Transverse colon (tissue), 4 donors: Measurements from ENCODE around the gene SETD9. TPM values are rescaled to one million over a fixed set of nuclear protein-coding genes. Genes with fewer than 3 reads are reported as not detected.

ENCODE experiments used
- DNase-seq: peaks from one replicate; pipeline ENCODE4 v3.0.0-alpha.2; 2019
- H3K27ac ChIP-seq, 4 donors: fragments of 200-600 bp; sonication (generic); 2 replicates each; pipeline ENCODE4 v1.5.1; 2016 to 2018; ENCODE audit warnings: inconsistent platforms in 4 of 4
- H3K27me3 ChIP-seq: fragments of 200-600 bp; sonication (generic); 2 replicates; pipeline ENCODE4 v1.5.1; 2017; ENCODE audit warnings: inconsistent platforms
- H3K36me3 ChIP-seq, 4 donors: fragments of 200-600 bp; sonication (generic); 2 replicates each; pipeline ENCODE4 v1.5.1; 2017 to 2019; ENCODE audit warnings: inconsistent platforms in 4 of 4
- H3K4me1 ChIP-seq, 4 donors: fragments of 200-600 bp; sonication (generic); 2 replicates each; pipeline ENCODE4 v1.5.1; 2017 to 2020; ENCODE audit warnings: inconsistent platforms in 4 of 4
- H3K4me3 ChIP-seq, 4 donors: fragments of 200-600 bp; sonication (generic); 1 replicate in 1 of 4; 2 replicates in 3 of 4; pipeline versions ENCODE4 v1.5.1 to v1.6.1; 2017 to 2019; ENCODE audit warnings: inconsistent platforms in 4 of 4
- H3K9me3 ChIP-seq, 2 donors: fragments of 200-600 bp; sonication (generic); 2 replicates each; pipeline ENCODE4 v1.5.1; 2017 to 2019; ENCODE audit warnings: inconsistent platforms in 2 of 2
- CTCF ChIP-seq, 5 experiments: fragments of 200-600 bp in 3 of 5; fragments of 450-650 bp in 2 of 5; sonication (generic) in 3 of 5; IDR thresholded peaks; 1 replicate in 2 of 5; 2 replicates in 3 of 5; pipeline ENCODE4 v1.5.1; 2016 to 2017; ENCODE audit warnings: antibody characterized with exemption in 5 of 5, inconsistent platforms in 3 of 5, mild to moderate bottlenecking in 2 of 5, moderate library complexity in 1 of 5
- EP300 ChIP-seq: sonication (generic); formaldehyde crosslinking; IDR thresholded peaks from one replicate; pipeline ENCODE4 v1.6.1; 2017; ENCODE audit warnings: antibody characterized with exemption, low read depth
- POLR2A ChIP-seq: fragments of 450-650 bp; IDR thresholded peaks from one replicate; pipeline ENCODE4 v1.6.1; 2016; ENCODE audit warnings: antibody characterized with exemption, mild to moderate bottlenecking, moderate library complexity
- POLR2AphosphoS5 ChIP-seq, 3 donors: sonication (generic); formaldehyde crosslinking; IDR thresholded peaks; one replicate each; pipeline ENCODE4 v1.6.1; 2016; ENCODE audit warnings: antibody characterized with exemption in 3 of 3
- WGBS, 2 donors: methylation state at CpG; one replicate each; pipeline ENCODE4 v1.1.5; 2018; ENCODE audit warnings: low coverage in 1 of 2; 5-methylcytosine and 5-hydroxymethylcytosine counted together
- in situ Hi-C, 4 donors: fragments of 200-750 bp; cut with MboI; loops; one replicate each; pipeline versions ENCODE4 v1.15.0 to v1.15.1; 2017; ENCODE audit warnings: low sequenced_read_pairs in 3 of 4, low pct_ligation_motif_present in 1 of 4, low pct_unique_long_range_greater_than_20kb in 1 of 4
- intact Hi-C: fragments of 100-400 bp; cut with DNase I; formaldehyde crosslinking; loops from one replicate; pipeline ENCODE4 v1.15.1; 2023; ENCODE audit warnings: low total_unique reads
- total RNA-seq, 4 donors: library from RNA; depleted of rRNA; stranded (reverse); fragments of >200 nt; gene quantifications; one replicate each; pipeline ENCODE4 v1.1.0, GENCODE V29; 2016

Gene SETD9
- total RNA-seq, 4 donors from 2014 or later, result 26.6 to 27.9 TPM; not detected in 2

GRCh38 chr5:56962286-56962685 lies 52.9 kb downstream of the SETD9 start:
- no peak overlapping the region for H3K4me3 ChIP-seq
- no peak for TF ChIP-seq POLR2A
- no peak for TF ChIP-seq CTCF (IDR thresholded peaks at IDR 0.05)
- no peak for TF ChIP-seq EP300
- no peak for TF ChIP-seq POLR2AphosphoS5 (IDR thresholded peaks at IDR 0.05)
- H3K27me3 ChIP-seq, result peaks cover 5% of the 10 kb centered on the region
- peaks cover 0 to 47% (median 18%) of the 10 kb centered on the region in 4 donors for H3K4me1 ChIP-seq
- DNase-seq, result no peak
- H3K9me3 ChIP-seq, result no peaks in the 10 kb centered on the region
- in situ Hi-C loops, result no loop called here
- intact Hi-C loops, result no loop called here
- H3K27ac ChIP-seq, result no peak overlapping the region
- no peaks in the 10 kb centered on the region for H3K36me3 ChIP-seq
- 32% methylated on average over 2 of the region's 2 CpGs; no CpG with 5 or more reads in 1 of the 2 donors for WGBS, 2 donors

DNA sequence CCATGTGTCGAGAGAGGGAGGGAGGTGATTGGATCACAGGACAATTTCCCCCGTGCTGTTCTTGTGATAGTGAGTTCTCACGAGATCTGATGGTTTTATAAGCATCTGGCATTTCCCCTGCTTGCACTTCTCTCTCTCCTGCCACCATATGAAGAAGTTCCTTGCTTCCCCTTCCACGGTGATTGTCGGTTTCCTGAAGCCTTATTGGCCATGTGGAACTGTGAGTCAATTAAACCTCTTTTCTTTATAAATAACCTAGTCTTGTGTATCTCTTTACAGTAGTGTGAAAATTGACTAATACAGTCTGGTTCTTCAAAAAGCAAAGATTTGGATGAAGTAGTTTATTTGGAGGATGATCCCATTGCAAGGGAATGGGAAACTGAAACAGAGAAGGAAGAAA lies 53.9 kb downstream of the SETD9 start:
- Histone ChIP-seq H3K4me1 (peaks cover 0 to 40% (median 11%) of the 10 kb centered on the region in 4 donors), H3K36me3 (no peaks in the 10 kb centered on the region), H3K9me3 (no peaks in the 10 kb centered on the region), H3K27me3 (peaks cover 5% of the 10 kb centered on the region), H3K27ac (peak overlapping the region in 3 of 4 donors; percentile 55 to 68 (median 61)), H3K4me3 (no peak overlapping the region)
- intact Hi-C loops (no loop called here), in situ Hi-C loops (no loop called here)
- WGBS, 2 donors, result 66 to 76% methylated on average over 3 to 5 of the region's 5 CpGs
- TF ChIP-seq POLR2AphosphoS5 (IDR thresholded peaks at IDR 0.05) (no peak), CTCF (IDR thresholded peaks at IDR 0.05) (no peak), POLR2A (no peak), EP300 (no peak)
- no peak for DNase-seq

DNA sequence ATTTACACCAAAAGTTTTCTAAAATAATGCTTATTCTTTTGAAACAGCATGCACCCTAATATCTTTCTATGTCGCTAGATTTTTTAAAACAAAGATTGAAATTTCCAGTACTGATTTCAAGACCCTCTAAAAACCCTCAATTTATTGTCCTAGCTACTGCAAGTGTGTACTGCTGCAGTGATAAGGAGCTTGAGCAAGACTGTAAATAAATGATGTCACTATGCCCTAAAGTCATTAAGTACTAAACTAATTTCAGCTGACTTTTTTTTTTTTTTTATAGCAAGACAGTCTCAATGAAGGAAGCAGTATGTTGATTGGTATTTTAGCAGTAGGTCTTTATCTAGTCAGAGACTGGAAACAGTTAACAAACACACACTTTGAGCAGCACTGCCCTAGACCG lies 54.8 kb downstream of the SETD9 start:
- intact Hi-C loops (no loop called here), in situ Hi-C loops (no loop called here)
- TF ChIP-seq CTCF (IDR thresholded peaks at IDR 0.05) (peak in 3 of 5 experiments; percentile 14 to 44 (median 31)), POLR2AphosphoS5 (IDR thresholded peaks at IDR 0.05) (peak in 1 of 3 donors; percentile 35), POLR2A (no peak)
- 31 to 59% methylated on average over 2 of the region's 2 CpGs for WGBS, 2 donors
- Histone ChIP-seq H3K27ac (peak overlapping the region; percentile 31 to 68 (median 60)), H3K9me3 (no peaks in the 10 kb centered on the region), H3K27me3 (peaks cover 4% of the 10 kb centered on the region), H3K4me1 (peaks cover 0 to 30% (median 7%) of the 10 kb centered on the region in 4 donors), H3K4me3 (no peak overlapping the region), H3K36me3 (no peaks in the 10 kb centered on the region)
- no peak for DNase-seq

Other genes starting within 250 kb of the SETD9 start
- gene MAP3K1, start 94.0 kb upstream of the SETD9 start, total RNA-seq, result 10 to 100 TPM in 3 of 4 donors, 1 to 10 TPM in 1; 8.6 to 17.3 (median 12.4) TPM
- 100 to 1,000 TPM in 1 of 4 donors, 10 to 100 TPM in 2, 1 to 10 TPM in 1; 8.8 to 111 (median 60.8) TPM for gene MIER3, start 42.5 kb downstream of the SETD9 start, total RNA-seq